Measurements from ENCODE around the gene YRDC.

The YRDC gene

DNA sequence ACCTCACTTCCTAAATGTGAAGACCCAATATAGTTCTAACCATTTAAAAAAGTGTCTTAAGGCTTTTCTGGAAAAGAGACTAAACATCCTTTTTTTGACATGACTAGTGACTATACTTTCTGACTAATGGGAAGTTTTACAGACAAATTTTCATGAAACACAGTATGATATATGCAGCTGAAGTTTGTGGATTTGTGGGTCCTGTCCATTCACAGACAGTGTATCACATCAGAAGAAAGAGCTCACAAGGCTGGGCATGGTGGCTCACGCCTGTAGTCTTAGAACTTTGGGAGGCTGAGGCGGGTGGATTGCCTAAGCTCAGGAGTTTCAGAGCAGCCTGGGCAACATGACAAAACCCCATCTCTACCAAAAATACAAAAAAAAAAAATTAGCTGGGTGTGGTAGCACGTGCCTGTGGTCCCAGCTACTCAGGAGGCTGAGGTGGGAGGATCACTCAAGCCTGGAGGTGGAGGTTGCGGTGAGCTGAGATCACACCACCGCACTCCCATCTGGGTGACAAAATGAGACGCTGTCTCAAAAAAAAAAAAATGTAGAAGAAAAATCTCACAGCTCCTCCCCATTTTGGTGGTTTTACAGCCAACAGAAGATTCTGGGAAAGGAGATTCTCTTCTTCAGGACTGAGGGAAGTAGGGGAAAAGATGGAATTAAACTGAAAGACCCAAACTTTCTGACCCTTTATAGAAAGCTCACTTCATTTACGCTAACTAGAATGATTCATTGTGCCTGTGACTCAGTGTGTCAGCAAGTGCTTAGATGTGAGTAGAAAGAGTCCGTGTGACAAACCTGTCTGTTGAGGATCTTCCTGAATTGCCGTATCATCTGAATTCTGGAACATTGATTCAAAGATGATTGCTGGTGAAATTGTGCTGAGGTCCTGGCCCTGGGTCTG lies 15.2 kb upstream of the YRDC start:
- DNase-seq (ENCODE audit: low read depth, low spot score), result no peak

DNA sequence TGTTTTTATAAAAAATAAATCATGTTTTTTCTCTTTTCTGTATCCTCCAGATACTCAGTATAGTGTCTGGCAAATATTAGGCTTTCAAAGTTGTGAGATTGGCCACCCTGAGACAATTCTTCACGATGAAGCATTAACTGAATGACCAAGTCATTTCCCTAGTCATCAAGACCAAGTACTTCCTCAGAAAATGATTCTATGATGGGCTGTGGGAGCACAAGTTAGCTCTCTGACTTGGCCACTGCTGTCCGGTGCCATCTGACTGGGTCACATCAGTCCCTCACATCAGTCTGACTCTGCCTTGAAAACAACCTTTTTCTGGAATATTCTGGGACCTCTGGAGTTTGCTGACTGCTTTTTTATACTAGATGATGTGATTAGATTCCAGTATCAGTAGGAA lies 13.5 kb upstream of the YRDC start:
- no peak for DNase-seq (ENCODE audit: low read depth, low spot score)

DNA sequence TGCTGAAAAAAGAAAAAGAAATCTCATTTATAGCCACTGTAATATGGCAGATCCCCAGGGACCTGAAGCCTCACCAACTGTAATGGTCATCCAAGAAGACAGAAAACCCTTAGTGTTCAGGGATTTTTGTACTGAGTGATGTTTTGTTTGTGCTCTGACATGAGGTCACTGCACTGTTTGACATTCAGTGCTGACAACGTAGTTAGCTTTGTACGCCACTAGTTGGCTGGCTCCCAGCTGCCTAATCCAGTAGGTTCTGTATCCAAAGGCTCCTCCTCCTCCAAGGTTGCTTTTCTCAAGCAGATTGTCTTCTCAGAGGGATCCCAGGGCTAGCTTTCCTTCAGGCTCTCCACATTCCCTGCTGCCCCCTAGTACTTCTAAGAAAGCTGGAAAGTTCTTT lies 9.5 kb upstream of the YRDC start:
- DNase-seq (ENCODE audit: low read depth, low spot score), result no peak

DNA sequence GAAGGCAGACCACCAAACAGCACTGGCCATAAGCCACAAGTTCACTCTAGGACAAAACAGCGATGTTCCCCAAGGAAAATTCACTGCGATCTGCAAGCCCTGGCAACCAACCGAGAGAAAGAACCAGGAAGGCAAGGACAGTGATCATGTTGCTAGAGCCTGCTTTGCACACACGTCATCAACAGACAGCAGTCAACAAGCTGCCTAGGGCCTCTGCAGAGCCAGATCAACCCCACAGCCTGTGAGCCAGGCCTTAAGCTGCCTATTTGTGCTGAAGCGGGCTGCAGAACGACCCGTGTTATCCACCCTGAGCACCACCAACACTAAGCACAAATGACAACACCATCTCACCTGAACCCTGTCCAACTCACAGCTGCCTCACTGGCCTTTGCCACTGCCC lies 6.2 kb upstream of the YRDC start:
- DNase-seq (ENCODE audit: low read depth, low spot score), result no peak

DNA sequence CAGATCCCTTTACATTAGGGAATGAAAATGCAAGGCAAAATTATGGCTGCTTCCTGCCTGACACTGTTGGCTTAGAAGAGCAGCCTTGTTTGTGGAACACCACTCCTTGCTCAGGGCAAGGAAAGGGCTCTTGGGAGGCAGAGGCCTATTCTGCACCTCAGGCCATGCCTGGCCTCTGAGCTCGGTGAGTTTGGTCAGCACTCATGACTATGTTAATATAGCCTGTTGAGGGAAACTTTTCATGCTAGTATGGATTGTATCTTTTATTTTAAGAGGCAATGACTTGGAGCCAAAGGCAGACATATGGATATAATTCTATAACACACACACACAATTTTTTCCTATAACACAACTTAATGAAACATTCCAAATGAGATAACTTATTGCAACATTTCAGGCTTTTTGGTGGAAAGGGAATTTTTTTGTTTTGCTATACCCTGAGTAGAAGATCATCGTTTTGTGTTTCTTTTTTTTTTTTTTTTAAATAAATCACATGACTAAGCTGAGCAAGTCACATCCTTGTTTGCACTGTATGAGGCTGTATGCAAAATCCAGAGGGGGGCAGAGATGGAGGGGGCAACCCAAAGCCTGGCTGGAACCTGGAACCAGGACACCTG lies 5.6 kb upstream of the YRDC start:
- no peak for DNase-seq (ENCODE audit: low read depth, low spot score)

DNA sequence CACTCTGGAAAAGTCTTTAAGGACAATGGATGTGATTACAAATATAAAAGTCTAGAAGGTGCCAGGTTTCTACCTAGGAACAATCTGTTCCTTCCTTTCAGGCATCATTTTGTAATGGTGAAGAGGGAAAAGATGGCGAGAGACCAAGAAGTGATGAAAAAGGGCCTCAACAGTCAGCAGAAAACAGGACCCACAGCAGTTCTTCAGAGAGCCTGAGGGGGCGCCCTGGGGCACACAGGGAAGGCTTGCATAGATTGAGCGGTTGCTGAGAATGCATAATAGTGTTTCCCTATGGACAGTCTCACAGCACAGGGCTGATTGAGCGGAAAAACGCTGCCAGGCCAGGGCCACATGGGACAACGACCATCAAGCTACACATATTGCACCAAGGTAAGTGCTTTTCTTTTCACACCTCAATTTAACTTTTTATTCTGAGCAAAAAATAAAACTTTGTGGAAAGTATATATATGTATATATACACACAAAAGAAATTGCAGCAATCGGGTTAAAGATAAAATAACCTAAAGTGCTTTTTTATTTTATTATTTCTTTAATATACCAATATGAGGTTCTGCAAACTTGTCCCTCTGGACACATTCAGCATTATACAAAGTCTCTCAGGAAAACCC lies 3.1 kb upstream of the YRDC start:
- DNase-seq (ENCODE audit: low read depth, low spot score), result no peak

DNA sequence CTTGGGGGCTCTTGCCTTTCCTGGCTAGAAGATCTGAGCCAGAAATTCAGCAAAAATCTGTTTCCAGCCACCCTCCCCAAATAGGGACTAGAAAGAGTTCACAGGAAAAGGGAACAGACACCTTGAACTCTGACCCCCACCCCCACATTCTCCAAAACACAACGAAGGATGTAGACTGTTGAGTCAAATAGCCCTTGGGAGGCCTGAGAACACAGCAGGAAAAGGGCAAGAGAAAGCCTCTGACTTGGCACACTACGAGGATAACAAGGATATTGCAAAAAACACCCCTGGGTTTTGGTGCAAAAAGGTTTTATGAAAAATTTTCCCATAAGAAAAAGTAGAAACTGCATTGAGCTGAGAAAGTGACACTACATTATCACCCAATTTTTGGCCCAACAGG lies 1.9 kb upstream of the YRDC start:
- no peak for DNase-seq (ENCODE audit: low read depth, low spot score)

DNA sequence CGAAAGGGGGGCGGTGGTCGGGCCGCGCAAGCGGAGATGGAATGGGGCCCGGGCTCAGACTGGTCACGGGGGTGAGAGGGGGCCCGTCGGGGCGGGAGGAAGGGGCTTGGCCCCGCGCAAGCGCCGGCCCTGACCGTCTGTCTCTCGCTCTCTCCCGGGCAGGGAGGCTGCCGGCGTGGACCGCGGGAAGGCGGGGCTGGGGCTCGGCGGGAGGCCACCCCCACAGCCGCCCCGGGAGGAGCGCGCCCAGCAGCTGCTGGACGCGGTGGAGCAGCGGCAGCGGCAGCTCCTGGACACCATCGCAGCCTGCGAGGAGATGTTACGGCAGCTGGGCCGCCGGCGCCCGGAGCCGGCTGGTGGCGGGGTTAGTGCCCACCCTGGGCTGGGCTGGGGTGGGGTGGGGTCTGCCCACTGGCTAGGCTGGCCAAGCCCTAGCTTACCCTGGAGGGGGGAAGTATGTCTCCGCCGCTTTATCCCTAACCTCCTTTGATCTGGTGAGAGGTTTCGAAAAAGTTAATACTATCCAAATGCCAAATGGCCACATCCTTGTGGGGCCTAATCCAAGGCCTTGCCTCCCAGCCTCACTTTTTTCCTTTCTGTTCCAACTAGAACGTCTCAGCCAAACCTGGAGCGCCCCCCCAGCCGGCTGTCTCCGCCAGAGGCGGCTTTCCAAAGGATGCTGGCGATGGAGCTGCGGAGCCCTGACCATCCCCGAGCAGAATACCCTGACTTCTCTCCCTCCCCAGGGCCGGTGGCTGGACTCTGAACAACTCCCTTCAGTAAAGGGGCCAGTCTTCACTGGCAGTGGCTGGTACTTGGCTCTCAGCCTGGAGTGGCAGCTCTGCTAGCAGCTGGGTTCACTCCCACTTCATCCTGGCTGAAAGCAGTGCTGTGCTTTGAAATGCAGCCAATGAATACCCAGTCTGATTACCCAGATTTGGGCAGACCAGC lies 636 bp upstream of the YRDC start:
- no peak for DNase-seq (ENCODE audit: low read depth, low spot score)

DNA sequence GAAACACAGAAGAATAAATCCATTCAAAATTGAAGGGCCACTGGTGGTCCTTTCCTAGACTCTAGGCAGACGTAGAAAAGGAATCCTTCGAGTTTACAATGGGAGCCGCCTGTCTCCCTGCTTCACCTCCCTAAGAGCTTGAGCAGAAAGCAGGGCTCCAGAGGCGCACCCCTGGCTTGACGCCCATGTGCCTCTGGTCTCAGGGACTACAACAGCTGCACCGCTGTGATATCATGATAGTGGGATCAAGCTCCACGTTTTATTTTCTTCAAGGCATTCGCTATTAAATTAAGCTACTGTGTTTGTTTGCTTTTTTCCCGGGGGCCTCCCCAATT lies 821 bp downstream of the YRDC start:
- DNase-seq (ENCODE audit: low read depth, low spot score), result no peak

DNA sequence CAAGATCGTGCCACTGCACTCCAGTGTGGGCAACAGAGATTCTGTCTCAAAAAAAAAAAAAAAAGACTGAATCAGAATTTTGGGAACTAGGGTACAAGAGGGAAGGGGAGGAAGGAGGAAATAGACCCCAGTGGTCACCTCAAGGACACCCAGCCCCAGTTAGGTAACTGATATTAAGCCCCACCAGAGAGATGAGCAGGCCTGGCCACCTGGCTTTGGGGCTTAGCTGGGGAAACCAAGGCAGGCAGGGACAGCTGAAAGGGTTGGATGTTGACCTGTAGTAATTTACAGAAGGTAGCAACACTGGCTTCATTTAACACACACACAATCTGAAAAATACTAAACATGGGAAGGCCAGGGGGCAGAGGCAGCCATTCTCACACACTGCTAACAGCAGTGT lies 5.6 kb downstream of the YRDC start:
- DNase-seq (ENCODE audit: low read depth, low spot score), result no peak

DNA sequence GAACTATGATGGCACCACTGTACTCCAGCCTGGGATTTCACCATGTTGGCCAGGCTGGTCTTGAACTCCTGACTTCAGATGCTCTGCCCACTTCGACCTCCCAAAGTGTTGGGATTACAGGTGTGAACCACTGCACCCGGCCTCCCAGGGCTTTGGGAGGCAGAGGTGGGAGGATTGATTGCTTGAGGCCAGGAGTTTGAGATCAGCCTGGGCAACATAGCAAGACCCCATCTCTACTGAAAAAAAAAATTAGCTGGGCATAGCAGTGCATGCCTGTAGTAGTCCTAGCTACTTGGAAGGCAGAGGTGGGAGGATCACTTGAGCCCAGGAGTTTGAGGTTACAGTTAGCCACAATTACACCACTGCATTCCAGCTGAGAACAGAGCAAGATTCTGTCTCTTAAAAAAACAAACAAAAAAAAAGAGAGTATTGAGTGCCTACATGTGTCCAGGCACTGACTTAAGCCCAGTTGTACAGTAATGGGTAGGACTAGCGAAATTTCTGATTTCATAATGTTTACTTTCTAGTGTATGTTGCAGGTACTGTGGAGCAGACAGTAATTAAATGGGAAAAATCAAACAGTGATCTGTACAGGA lies 10.2 kb downstream of the YRDC start:
- no peak for DNase-seq (ENCODE audit: low read depth, low spot score)

DNA sequence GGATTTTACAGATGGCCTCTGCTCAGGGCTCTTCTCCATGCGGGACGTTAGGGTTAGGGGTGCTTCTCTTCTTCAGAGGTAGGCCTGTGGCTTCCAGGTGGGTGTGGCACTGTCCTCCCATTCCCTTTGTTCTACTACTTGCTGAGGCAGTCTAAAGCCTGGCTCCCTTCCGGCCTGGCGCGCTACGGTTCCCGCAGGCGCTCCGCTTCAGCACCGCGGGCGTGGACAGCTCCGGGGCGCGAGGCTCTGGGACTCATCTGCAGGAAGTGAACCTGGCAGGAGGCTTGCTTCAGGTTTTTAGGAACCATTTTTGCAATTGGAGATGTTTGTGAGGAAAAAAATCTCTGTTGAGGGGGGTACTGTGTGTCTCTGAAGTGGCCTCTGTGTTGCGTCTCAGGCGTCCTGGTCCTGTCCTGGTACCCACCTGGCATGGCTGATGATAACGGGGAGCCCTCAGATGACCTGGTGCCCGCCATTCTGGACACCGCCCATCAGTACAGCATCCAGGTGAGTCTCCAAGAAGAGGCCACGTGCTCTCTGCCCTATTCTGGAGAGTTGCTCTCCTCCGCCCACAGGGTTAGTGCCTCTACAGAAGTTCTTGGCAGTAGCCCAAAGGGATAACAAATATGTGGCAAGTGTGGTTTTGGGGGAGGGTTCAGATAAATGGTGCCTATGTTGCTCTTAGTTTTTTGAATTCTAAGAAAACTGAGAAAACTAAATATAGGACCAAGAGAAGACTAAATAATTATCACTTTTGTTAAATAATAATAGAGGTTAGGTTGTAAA lies 12.5 kb downstream of the YRDC start:
- no peak for DNase-seq (ENCODE audit: low read depth, low spot score)

DNA sequence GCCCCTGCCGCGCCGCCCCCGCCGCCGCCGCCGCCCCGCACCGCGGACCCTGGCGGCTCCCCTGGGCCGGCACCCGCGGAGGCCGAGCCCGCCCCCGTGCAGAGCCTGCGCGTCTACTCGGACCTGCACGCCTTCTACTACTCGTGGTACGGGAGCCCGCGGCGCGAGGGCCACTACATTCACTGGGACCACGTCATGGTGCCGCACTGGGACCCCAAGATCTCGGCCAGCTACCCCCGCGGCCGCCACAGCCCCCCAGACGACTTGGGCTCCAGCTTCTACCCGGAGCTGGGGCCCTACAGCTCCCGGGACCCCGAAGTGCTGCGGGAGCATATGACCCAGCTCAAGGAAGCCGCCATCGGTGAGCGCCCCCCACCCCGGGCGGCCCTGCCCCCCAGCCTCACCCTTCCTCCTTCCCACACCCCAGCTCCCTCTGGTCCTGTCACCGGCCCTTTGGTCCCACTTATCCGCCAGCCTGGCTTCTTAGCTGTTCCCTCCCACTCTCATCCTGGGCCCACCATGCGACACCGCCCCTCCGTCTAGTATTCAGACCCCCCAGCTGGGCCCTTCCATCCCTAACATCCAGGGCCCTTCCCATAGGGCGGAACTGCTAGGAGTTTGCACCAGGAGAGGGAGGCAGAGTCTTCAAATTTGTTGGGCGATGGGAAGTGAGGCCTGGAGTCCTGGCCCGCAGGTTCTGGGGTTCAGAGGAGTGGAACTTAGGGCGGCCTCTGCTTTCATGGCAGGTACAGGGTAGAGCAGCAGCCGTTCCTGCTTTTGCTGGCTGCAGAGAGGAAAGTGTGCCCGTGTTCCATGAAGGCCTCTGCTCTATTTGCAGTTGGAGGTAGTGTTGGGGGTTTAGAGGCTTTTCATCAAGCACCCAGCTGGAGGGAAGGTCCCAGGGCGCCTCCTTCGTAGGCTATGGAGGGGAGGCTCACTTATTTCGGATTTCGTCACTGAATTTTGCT lies 13.4 kb downstream of the YRDC start:
- DNase-seq (ENCODE audit: low read depth, low spot score), result no peak

DNA sequence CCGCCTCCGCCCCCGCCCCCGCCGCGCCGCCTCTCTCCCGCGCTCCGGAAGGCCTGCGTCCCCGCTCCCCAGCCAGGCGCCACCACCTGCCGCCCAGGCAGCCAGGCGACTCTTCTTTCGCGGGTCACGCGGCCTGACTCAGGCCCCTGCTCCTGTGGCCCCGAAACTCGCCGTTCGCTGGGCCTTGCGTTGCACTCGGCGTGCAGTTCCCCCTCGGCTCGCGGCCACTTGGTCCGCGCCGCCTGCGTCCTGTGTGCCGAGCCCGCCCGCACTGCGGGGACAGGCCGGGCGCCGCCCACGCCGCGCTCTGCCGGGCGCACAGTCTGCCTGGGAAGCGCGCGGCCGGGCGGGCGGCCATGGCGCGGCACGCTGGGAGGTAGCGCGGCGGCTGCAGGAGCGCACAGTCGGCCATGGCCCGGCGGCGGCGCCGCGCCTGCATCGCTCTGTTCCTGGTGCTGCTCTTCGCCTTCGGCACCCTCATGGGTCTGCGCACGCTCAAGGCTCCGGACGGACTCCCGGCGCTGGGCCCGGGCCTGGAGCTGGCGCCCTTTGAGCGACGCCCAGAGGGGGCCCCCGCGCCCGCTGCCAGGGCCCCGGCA lies 14.1 kb downstream of the YRDC start, which contains the start of gene MANEAL:
TSS of gene MANEAL (plus strand) at position 75 of the 599 bp plus-strand sequence. CDS start at position 411, 336 bp downstream.
- DNase-seq (ENCODE audit: low read depth, low spot score), result no peak

DNA sequence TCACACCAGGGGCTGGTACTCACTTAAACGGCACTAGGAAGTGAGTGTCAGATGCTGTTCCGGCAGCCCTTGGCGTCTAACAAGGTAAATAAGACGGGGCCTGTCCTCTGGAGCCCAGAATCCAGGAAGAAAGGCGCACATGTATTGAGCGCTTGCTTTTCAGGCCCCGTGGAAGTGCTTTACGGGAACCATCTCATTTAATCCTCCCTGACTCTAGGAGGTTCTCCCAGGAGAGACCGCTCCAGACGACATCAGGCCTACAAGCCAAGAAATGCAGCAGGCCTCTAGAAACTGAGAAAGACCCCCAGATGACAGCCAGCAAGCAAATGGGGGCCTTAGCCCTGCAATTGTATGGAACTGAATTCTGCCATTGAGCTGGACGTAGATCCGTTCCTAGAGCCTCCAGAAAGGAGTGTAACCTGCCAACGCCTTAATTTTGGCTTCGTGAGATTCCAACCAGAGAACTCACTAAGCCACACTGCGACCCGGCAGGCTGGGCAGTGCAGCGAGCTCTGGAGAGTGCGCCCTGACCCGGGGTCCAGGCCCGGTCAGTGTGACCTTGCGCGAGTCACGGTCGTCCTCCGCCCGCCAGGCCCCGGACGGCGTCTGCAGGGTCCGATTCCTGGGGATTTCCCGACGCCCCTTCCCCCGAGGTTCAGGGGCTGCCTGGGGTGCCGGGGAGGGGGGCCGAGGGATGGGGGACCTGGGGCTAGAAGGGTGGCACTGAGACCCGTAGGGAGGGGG lies 14.9 kb downstream of the YRDC start:
- no peak for DNase-seq (ENCODE audit: low read depth, low spot score)

DNA sequence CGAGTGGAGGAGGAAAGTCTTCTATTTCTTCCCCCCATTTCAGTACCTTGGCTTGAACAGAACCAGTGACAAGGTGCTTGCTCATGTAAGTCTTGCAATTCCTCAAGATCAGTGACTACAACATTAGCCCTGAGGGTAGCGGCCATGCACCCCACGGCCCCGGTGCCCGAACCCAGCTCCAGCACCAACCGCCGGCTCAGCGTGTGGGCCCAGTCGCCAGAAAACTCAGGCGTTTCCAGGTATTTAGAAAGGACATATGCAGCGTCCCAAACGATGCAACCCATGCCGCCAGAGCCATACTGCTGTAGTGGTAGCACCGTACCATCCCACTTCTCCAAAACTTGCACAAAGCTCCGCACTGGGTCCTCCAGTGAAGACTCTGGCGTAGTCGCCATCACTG lies 25.5 kb downstream of the YRDC start:
- DNase-seq (ENCODE audit: low read depth, low spot score), result no peak

DNA sequence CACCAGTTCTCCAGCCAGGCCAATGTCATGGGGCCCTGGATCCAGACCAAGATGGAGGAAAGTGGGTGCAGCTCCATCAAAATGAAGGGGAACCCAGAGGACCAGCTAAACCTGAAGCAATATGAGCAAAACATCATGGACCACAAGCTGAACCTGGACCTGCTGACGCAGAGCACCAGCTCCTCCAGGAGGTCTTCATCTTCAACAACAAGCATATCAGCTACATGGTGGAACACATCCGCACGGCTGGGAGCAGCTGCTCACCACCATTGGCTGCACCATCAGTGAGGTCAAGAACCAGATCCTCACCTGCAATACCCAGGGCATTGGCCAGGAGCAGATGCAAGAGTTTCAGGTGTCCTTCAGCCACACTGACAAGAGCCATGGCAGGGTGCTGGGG lies 29.4 kb downstream of the YRDC start:
- DNase-seq (ENCODE audit: low read depth, low spot score), result no peak

DNA sequence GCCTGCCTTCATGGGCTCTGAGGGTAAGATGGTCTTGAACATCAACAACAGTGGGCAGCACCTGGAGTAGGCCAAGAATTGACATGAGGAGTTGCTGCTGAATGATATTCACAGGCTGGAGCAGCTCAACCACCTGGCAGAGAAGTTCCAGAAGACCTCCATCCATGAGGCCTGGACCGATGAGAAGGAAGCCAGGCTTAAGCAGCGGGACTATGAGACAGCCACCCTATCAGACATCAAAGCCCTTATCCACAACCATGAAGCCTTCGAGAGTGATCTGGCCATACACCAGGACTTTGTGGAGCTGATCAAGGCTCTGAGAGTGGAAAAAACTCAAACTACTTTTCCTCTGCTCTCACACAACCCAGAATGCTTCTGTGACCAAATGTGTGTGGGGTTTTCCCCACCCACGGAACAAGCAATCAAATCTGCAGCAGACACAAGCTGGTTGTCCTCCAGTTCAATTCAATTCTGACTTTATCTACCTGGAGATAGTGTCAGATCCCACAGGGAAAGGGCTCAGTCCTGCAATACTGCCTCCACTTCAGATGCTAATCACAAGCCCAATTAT lies 31.0 kb downstream of the YRDC start:
- no peak for DNase-seq (ENCODE audit: low read depth, low spot score)
